Endothelial cell of umbilical vein (primary cell): ENCODE measurements around the gene FOXM1. TPM values are rescaled to one million over a fixed set of nuclear protein-coding genes. Genes with fewer than 3 reads are reported as not detected.

Experiments
- BruUV-seq: library from RNA; stranded (reverse); fragments of 400-500 nt; replicated peaks from 2 replicates; lab custom pipeline; 2021; lab: Mats Ljungman, UMichigan
- CTCF ChIA-PET: fragments of 300-600, 350-600 bp; sonication (Branson Sonifier 250); formaldehyde crosslinking; loops from one replicate; lab custom pipeline; 2021; ENCODE audit warnings: antibody characterized with exemption, inconsistent platforms; lab: Charles Lee
- POLR2A ChIA-PET: fragments of 300-600, 350-600 bp; sonication (Branson Sonifier 250); formaldehyde crosslinking; loops from one replicate; lab custom pipeline; 2021; ENCODE audit warnings: antibody characterized with exemption, inconsistent platforms; lab: Charles Lee
- DNase-seq: peaks from one replicate; pipeline ENCODE4 v3.0.0-alpha.2; 2011; ENCODE audit warnings: low read depth, low spot score
- FAIRE-seq: peaks from 2 replicates; lab custom pipeline; 2011; peaks lifted over from hg19 to GRCh38; lab: Jason Lieb, UNC
- H2AFZ ChIP-seq: 2 replicates; pipeline ENCODE4 v1.6.0; 2012; ENCODE audit warnings: low read depth, low read length, control low read depth, inconsistent platforms
- H3K27ac ChIP-seq: 2 replicates; pipeline ENCODE4 v1.5.1; 2011; ENCODE audit warnings: low read depth, mild to moderate bottlenecking, control low read depth, low read length, moderate library complexity; ENCODE audit not compliant: insufficient read depth
- H3K27me3 ChIP-seq, 2 experiments: 2 replicates each; pipeline versions ENCODE4 v1.6.0 to v1.6.1; 2011; ENCODE audit warnings: low read length in 2 of 2, mixed read lengths in 1 of 2; ENCODE audit not compliant: control insufficient read depth in 2 of 2, insufficient read depth in 2 of 2
- H3K36me3 ChIP-seq, 2 experiments: 2 replicates in 1 of 2; 3 replicates in 1 of 2; pipeline ENCODE4 v1.5.1; 2011; ENCODE audit warnings: low read length in 2 of 2, mild to moderate bottlenecking in 1 of 2, moderate library complexity in 1 of 2; ENCODE audit not compliant: control insufficient read depth in 2 of 2, insufficient read depth in 2 of 2; ENCODE audit errors: extremely low read depth in 1 of 2
- H3K4me1 ChIP-seq: 3 replicates; pipeline ENCODE4 v1.5.1; 2011; ENCODE audit warnings: mild to moderate bottlenecking, low read length; ENCODE audit not compliant: control insufficient read depth, insufficient read depth; ENCODE audit errors: extremely low read depth
- H3K4me2 ChIP-seq: 2 replicates; pipeline ENCODE4 v1.6.1; 2011; ENCODE audit warnings: low read length, control low read depth, mixed read lengths; ENCODE audit not compliant: insufficient read depth
- H3K4me3 ChIP-seq, 3 experiments: fragments of 200-600 bp in 1 of 3; sonication (generic), shearing (Covaris generic) in 1 of 3; replicated peaks in 1 of 3; 2 replicates each; pipeline ENCODE4 v1.5.1; 2011 to 2016; ENCODE audit warnings: control low read depth in 3 of 3, low read length in 3 of 3, mild to moderate bottlenecking in 2 of 3, inconsistent platforms in 1 of 3, low read depth in 1 of 3, moderate library complexity in 1 of 3; ENCODE audit not compliant: insufficient read depth in 1 of 3
- H3K79me2 ChIP-seq: 2 replicates; pipeline ENCODE4 v1.6.0; 2012; ENCODE audit warnings: low read length, inconsistent platforms; ENCODE audit not compliant: control insufficient read depth, insufficient read depth
- H3K9ac ChIP-seq: replicated peaks from 2 replicates; pipeline ENCODE3; 2011; ENCODE audit warnings: low read length, control low read depth; ENCODE audit not compliant: insufficient read depth; ENCODE audit errors: extremely low read depth
- H3K9me1 ChIP-seq: replicated peaks from 3 replicates; pipeline ENCODE4 v1.6.0; 2011; ENCODE audit warnings: mild to moderate bottlenecking, low read length; ENCODE audit not compliant: control insufficient read depth, insufficient read depth; ENCODE audit errors: extremely low read depth
- H3K9me3 ChIP-seq: replicated peaks from 2 replicates; pipeline ENCODE4 v1.5.1; 2012; ENCODE audit warnings: low read length, inconsistent platforms; ENCODE audit not compliant: control insufficient read depth, insufficient read depth
- H4K20me1 ChIP-seq: replicated peaks from 2 replicates; pipeline ENCODE3; 2011; ENCODE audit warnings: mild to moderate bottlenecking, low read length; ENCODE audit not compliant: control insufficient read depth, insufficient read depth; ENCODE audit errors: extremely low read depth
- EZH2 ChIP-seq: IDR thresholded peaks from 2 replicates; pipeline ENCODE4 v1.6.1; 2012; ENCODE audit warnings: borderline replicate concordance, low read depth, mild to moderate bottlenecking, moderate library complexity, low read length, inconsistent platforms; ENCODE audit not compliant: severe bottlenecking
- FOS ChIP-seq: IDR thresholded peaks from 2 replicates; pipeline ENCODE4 v1.6.1; 2011; ENCODE audit warnings: mild to moderate bottlenecking, low read length, moderate library complexity, borderline replicate concordance; ENCODE audit not compliant: insufficient read depth
- GATA2 ChIP-seq: IDR thresholded peaks from 2 replicates; pipeline ENCODE4 v1.7.0; 2011; ENCODE audit warnings: low read depth, mild to moderate bottlenecking, moderate library complexity, mixed read lengths, low read length; ENCODE audit not compliant: insufficient read length, insufficient read depth
- JUN ChIP-seq: IDR thresholded peaks from 2 replicates; pipeline ENCODE4 v1.6.1; 2011; ENCODE audit warnings: borderline replicate concordance, low read depth; ENCODE audit not compliant: insufficient read length, insufficient read depth
- MAX ChIP-seq: IDR thresholded peaks from 2 replicates; pipeline ENCODE4 v1.6.1; 2011; ENCODE audit not compliant: insufficient read depth, insufficient read length
- MYC ChIP-seq: IDR thresholded peaks from one replicate; pipeline ENCODE4 v1.6.1; 2011; ENCODE audit warnings: mild to moderate bottlenecking, low read depth, low read length
- POLR2A ChIP-seq: IDR thresholded peaks from 2 replicates; pipeline ENCODE4 v1.6.1; 2012; ENCODE audit warnings: low read depth, mild to moderate bottlenecking, control low read depth, low read length
- POLR2AphosphoS5 ChIP-seq: IDR thresholded peaks from 2 replicates; pipeline ENCODE4 v1.6.1; 2012; ENCODE audit warnings: low read depth, mild to moderate bottlenecking, control low read depth, low read length, moderate library complexity; ENCODE audit not compliant: insufficient read depth
- dilution Hi-C: fragments of 300-500 bp; cut with MboI; formaldehyde crosslinking; loops from one replicate; pipeline ENCODE4 v1.15.0; 2019; ENCODE audit warnings: low sequenced_read_pairs; ENCODE audit not compliant: extremely low pct_ligation_motif_present
- intact Hi-C: fragments of 100-400 bp; cut with micrococcal nuclease; formaldehyde crosslinking; loops from one replicate; pipeline ENCODE4 v1.10.0; 2022
- polyA plus RNA-seq, 4 experiments: library from polyadenylated mRNA; depleted of rRNA in 3 of 4; stranded (reverse) in 3 of 4; unstranded in 1 of 4; fragments of >200 nt; gene quantifications; 2 replicates each; pipeline versions ENCODE4 v1.2.1 to v1.2.3, GENCODE V29; 2011 to 2012; ENCODE audit warnings: missing spikeins in 1 of 4
- total RNA-seq: library from RNA; stranded (reverse); gene quantifications from 2 replicates; pipeline ENCODE4 v1.2.3, GENCODE V29; 2021
- TF ChIP-seq, protein P1 (sequence below), 2 donors: IDR thresholded peaks; 1 replicate in 1 of 2; 2 replicates in 1 of 2; pipeline ENCODE4 v1.5.1; 2011; ENCODE audit warnings: low read length in 2 of 2, mild to moderate bottlenecking in 2 of 2, moderate library complexity in 2 of 2, control low read depth in 1 of 2, inconsistent platforms in 1 of 2, low read depth in 1 of 2; ENCODE audit not compliant: insufficient read depth in 1 of 2; ENCODE audit errors: extremely low read depth in 1 of 2

FOXM1 gene
- total and polyA plus RNA-seq, 2 donors (not counting 3 experiments of a cell fraction or from before 2014, with no cell fraction given), result 43.5 to 136 TPM

- H3K27ac ChIP-seq, result no peak within 1 kb of the TSS
- H2AFZ ChIP-seq, result no peak within 1 kb of the TSS
- TF ChIP-seq FOS (no peak), POLR2A (no peak), JUN (no peak), MYC (no peak), MAX (no peak), GATA2 (no peak), EZH2 (no peak), POLR2AphosphoS5 (no peak)
- TF ChIP-seq, protein P1, sequence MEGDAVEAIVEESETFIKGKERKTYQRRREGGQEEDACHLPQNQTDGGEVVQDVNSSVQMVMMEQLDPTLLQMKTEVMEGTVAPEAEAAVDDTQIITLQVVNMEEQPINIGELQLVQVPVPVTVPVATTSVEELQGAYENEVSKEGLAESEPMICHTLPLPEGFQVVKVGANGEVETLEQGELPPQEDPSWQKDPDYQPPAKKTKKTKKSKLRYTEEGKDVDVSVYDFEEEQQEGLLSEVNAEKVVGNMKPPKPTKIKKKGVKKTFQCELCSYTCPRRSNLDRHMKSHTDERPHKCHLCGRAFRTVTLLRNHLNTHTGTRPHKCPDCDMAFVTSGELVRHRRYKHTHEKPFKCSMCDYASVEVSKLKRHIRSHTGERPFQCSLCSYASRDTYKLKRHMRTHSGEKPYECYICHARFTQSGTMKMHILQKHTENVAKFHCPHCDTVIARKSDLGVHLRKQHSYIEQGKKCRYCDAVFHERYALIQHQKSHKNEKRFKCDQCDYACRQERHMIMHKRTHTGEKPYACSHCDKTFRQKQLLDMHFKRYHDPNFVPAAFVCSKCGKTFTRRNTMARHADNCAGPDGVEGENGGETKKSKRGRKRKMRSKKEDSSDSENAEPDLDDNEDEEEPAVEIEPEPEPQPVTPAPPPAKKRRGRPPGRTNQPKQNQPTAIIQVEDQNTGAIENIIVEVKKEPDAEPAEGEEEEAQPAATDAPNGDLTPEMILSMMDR (IDR thresholded peaks at IDR 0.05; ENCODE audit: extremely low read depth in 1 of 2, insufficient read depth in 1 of 2, low read depth in 1 of 2, low read length in 2 of 2), result no peak
- H3K4me1 ChIP-seq, result no peaks in the 10 kb centered on the region
- no peaks in the 10 kb centered on the region for H3K79me2 ChIP-seq
- BruUV-seq, result no TSS peak
- H3K36me3 ChIP-seq, result peaks cover 2 to 8% of the 10 kb centered on the region in 2 experiments
- no peaks in the 10 kb centered on the region for H4K20me1 ChIP-seq
- no peak within 1 kb of the TSS for H3K4me2 ChIP-seq
- no peak for FAIRE-seq
- no peak within 1 kb of the TSS for H3K4me3 ChIP-seq
- dilution Hi-C loops (no loop called here), intact Hi-C loops (no loop called here)
- no peaks in the 10 kb centered on the region for H3K9me3 ChIP-seq
- no peaks in the 10 kb centered on the region for H3K9me1 ChIP-seq
- H3K27me3 ChIP-seq, result no peaks in the 10 kb centered on the region
- no peak for DNase-seq
- ChIA-PET CTCF (interaction anchor here (1.0 to 3.2 kb wide), 6 partner anchors 8 to 185 kb away, joined by 3 to 14 read pairs (median 4); partner anchors contain the start of genes FOXM1 and RHNO1), POLR2A (no interaction called here)
- no peak within 1 kb of the TSS for H3K9ac ChIP-seq
Measured at GRCh38 chr12:2857021-2857431, 19.9 kb downstream of the FOXM1 start, which contains the start of gene TEX52. TSS of gene TEX52 (minus strand) at chr12:2857039. CDS start at chr12:2857026, 13 bp downstream.
